Epithelial cell of esophagus (primary cell): ENCODE results near the gene ADAM8.

Source experiments
- DNase-seq: peaks from one replicate; pipeline ENCODE4 v3.0.0; 2010; ENCODE audit warnings: low read depth
- H3K4me3 ChIP-seq: 2 replicates; pipeline ENCODE4 v1.5.1; 2011; ENCODE audit warnings: mild to moderate bottlenecking, low read length, control low read depth
- CTCF ChIP-seq: IDR thresholded peaks from 2 replicates; pipeline ENCODE4 v1.5.1; 2011; ENCODE audit warnings: low read depth, mild to moderate bottlenecking, low read length, control low read depth, inconsistent platforms; ENCODE audit not compliant: insufficient read depth; ENCODE audit errors: missing control alignments

ADAM8 gene

GRCh38 chr10:133262696-133263095, 14.0 kb downstream of the ADAM8 start:
- no peak overlapping the region for H3K4me3 ChIP-seq
- DNase-seq: peak; percentile 79
- TF ChIP-seq CTCF: no peak

- no peak for TF ChIP-seq CTCF
- peak overlapping the region; percentile 35 for H3K4me3 ChIP-seq
- DNase-seq: peak; percentile 80
Measured at GRCh38 chr10:133261726-133262325, 14.8 kb downstream of the ADAM8 start.

- no peak for TF ChIP-seq CTCF
- peak overlapping the region; percentile 35 for H3K4me3 ChIP-seq
- DNase-seq: no peak
Measured at GRCh38 chr10:133260895-133261725, 15.6 kb downstream of the ADAM8 start.

GRCh38 chr10:133259602-133259989, 17.1 kb downstream of the ADAM8 start:
- TF ChIP-seq CTCF: no peak
- no peak for DNase-seq

GRCh38 chr10:133258818-133259601, 17.7 kb downstream of the ADAM8 start:
- peak; percentile 100 for DNase-seq
- no peak overlapping the region for H3K4me3 ChIP-seq
- TF ChIP-seq CTCF: no peak

More at GRCh38 chr10:133259602-133259989, 17.1 kb downstream of the ADAM8 start:
- no peak overlapping the region for H3K4me3 ChIP-seq

- DNase-seq: peak; percentile 72
- no peak overlapping the region for H3K4me3 ChIP-seq
Measured at GRCh38 chr10:133258066-133258817, 18.4 kb downstream of the ADAM8 start.

More at GRCh38 chr10:133258066-133258817, 18.4 kb downstream of the ADAM8 start:
- TF ChIP-seq CTCF: no peak
